Endothelial cell of umbilical vein (primary cell): Measurements from ENCODE around the gene KCNN1. TPM values are rescaled to one million over a fixed set of nuclear protein-coding genes. Genes with fewer than 3 reads are reported as not detected.
A peak's percentile ranks its signal among the peaks of the same experiment; 100 is the strongest.

ENCODE experiments used
- BruUV-seq: library from RNA; stranded (reverse); fragments of 400-500 nt; replicated peaks from 2 replicates; lab custom pipeline; 2021; lab: Mats Ljungman, UMichigan
- CTCF ChIA-PET: fragments of 300-600, 350-600 bp; sonication (Branson Sonifier 250); formaldehyde crosslinking; loops from one replicate; lab custom pipeline; 2021; ENCODE audit warnings: antibody characterized with exemption, inconsistent platforms; lab: Charles Lee
- POLR2A ChIA-PET: fragments of 300-600, 350-600 bp; sonication (Branson Sonifier 250); formaldehyde crosslinking; loops from one replicate; lab custom pipeline; 2021; ENCODE audit warnings: antibody characterized with exemption, inconsistent platforms; lab: Charles Lee
- DNase-seq: peaks from one replicate; pipeline ENCODE4 v3.0.0-alpha.2; 2011; ENCODE audit warnings: low read depth, low spot score
- FAIRE-seq: peaks from 2 replicates; lab custom pipeline; 2011; peaks lifted over from hg19 to GRCh38; lab: Jason Lieb, UNC
- H2AFZ ChIP-seq: 2 replicates; pipeline ENCODE4 v1.6.0; 2012; ENCODE audit warnings: low read depth, low read length, control low read depth, inconsistent platforms
- H3K27ac ChIP-seq: 2 replicates; pipeline ENCODE4 v1.5.1; 2011; ENCODE audit warnings: low read depth, mild to moderate bottlenecking, control low read depth, low read length, moderate library complexity; ENCODE audit not compliant: insufficient read depth
- H3K27me3 ChIP-seq, 2 experiments: 2 replicates each; pipeline versions ENCODE4 v1.6.0 to v1.6.1; 2011; ENCODE audit warnings: low read length in 2 of 2, mixed read lengths in 1 of 2; ENCODE audit not compliant: control insufficient read depth in 2 of 2, insufficient read depth in 2 of 2
- H3K36me3 ChIP-seq, 2 experiments: 2 replicates in 1 of 2; 3 replicates in 1 of 2; pipeline ENCODE4 v1.5.1; 2011; ENCODE audit warnings: low read length in 2 of 2, mild to moderate bottlenecking in 1 of 2, moderate library complexity in 1 of 2; ENCODE audit not compliant: control insufficient read depth in 2 of 2, insufficient read depth in 2 of 2; ENCODE audit errors: extremely low read depth in 1 of 2
- H3K4me1 ChIP-seq: 3 replicates; pipeline ENCODE4 v1.5.1; 2011; ENCODE audit warnings: mild to moderate bottlenecking, low read length; ENCODE audit not compliant: control insufficient read depth, insufficient read depth; ENCODE audit errors: extremely low read depth
- H3K4me2 ChIP-seq: 2 replicates; pipeline ENCODE4 v1.6.1; 2011; ENCODE audit warnings: low read length, control low read depth, mixed read lengths; ENCODE audit not compliant: insufficient read depth
- H3K4me3 ChIP-seq, 3 experiments: fragments of 200-600 bp in 1 of 3; sonication (generic), shearing (Covaris generic) in 1 of 3; replicated peaks in 1 of 3; 2 replicates each; pipeline ENCODE4 v1.5.1; 2011 to 2016; ENCODE audit warnings: control low read depth in 3 of 3, low read length in 3 of 3, mild to moderate bottlenecking in 2 of 3, inconsistent platforms in 1 of 3, low read depth in 1 of 3, moderate library complexity in 1 of 3; ENCODE audit not compliant: insufficient read depth in 1 of 3
- H3K79me2 ChIP-seq: 2 replicates; pipeline ENCODE4 v1.6.0; 2012; ENCODE audit warnings: low read length, inconsistent platforms; ENCODE audit not compliant: control insufficient read depth, insufficient read depth
- H3K9ac ChIP-seq: replicated peaks from 2 replicates; pipeline ENCODE3; 2011; ENCODE audit warnings: low read length, control low read depth; ENCODE audit not compliant: insufficient read depth; ENCODE audit errors: extremely low read depth
- H3K9me1 ChIP-seq: replicated peaks from 3 replicates; pipeline ENCODE4 v1.6.0; 2011; ENCODE audit warnings: mild to moderate bottlenecking, low read length; ENCODE audit not compliant: control insufficient read depth, insufficient read depth; ENCODE audit errors: extremely low read depth
- H3K9me3 ChIP-seq: replicated peaks from 2 replicates; pipeline ENCODE4 v1.5.1; 2012; ENCODE audit warnings: low read length, inconsistent platforms; ENCODE audit not compliant: control insufficient read depth, insufficient read depth
- H4K20me1 ChIP-seq: replicated peaks from 2 replicates; pipeline ENCODE3; 2011; ENCODE audit warnings: mild to moderate bottlenecking, low read length; ENCODE audit not compliant: control insufficient read depth, insufficient read depth; ENCODE audit errors: extremely low read depth
- CTCF ChIP-seq, 2 donors: IDR thresholded peaks; 1 replicate in 1 of 2; 2 replicates in 1 of 2; pipeline ENCODE4 v1.5.1; 2011; ENCODE audit warnings: low read length in 2 of 2, mild to moderate bottlenecking in 2 of 2, moderate library complexity in 2 of 2, control low read depth in 1 of 2, inconsistent platforms in 1 of 2, low read depth in 1 of 2; ENCODE audit not compliant: insufficient read depth in 1 of 2; ENCODE audit errors: extremely low read depth in 1 of 2
- FOS ChIP-seq: IDR thresholded peaks from 2 replicates; pipeline ENCODE4 v1.6.1; 2011; ENCODE audit warnings: mild to moderate bottlenecking, low read length, moderate library complexity, borderline replicate concordance; ENCODE audit not compliant: insufficient read depth
- dilution Hi-C: fragments of 300-500 bp; cut with MboI; formaldehyde crosslinking; loops from one replicate; pipeline ENCODE4 v1.15.0; 2019; ENCODE audit warnings: low sequenced_read_pairs; ENCODE audit not compliant: extremely low pct_ligation_motif_present
- intact Hi-C: fragments of 100-400 bp; cut with micrococcal nuclease; formaldehyde crosslinking; loops from one replicate; pipeline ENCODE4 v1.10.0; 2022
- polyA plus RNA-seq, 4 experiments: library from polyadenylated mRNA; depleted of rRNA in 3 of 4; stranded (reverse) in 3 of 4; unstranded in 1 of 4; fragments of >200 nt; gene quantifications; 2 replicates each; pipeline versions ENCODE4 v1.2.1 to v1.2.3, GENCODE V29; 2011 to 2012; ENCODE audit warnings: missing spikeins in 1 of 4
- total RNA-seq: library from RNA; stranded (reverse); gene quantifications from 2 replicates; pipeline ENCODE4 v1.2.3, GENCODE V29; 2021

KCNN1 gene
- total and polyA plus RNA-seq, 2 donors (not counting 3 experiments of a cell fraction or from before 2014, with no cell fraction given), result 0.18 to 0.80 TPM

- dilution Hi-C loops, result no loop called here
- Histone ChIP-seq H3K4me1 (peaks cover 8% of the 10 kb centered on the region), H3K9ac (no peak overlapping the region), H3K4me3 (peak overlapping the region; percentile 42 to 51 (median 47)), H3K4me2 (peak overlapping the region; percentile 73), H4K20me1 (no peaks in the 10 kb centered on the region), H3K27ac (no peak overlapping the region), H3K79me2 (no peaks in the 10 kb centered on the region), H3K9me3 (no peaks in the 10 kb centered on the region), H3K36me3 (peaks cover 0 to 7% of the 10 kb centered on the region in 2 experiments), H3K9me1 (no peaks in the 10 kb centered on the region), H3K27me3 (peaks cover 31 to 32% of the 10 kb centered on the region in 2 experiments), H2AFZ (peak overlapping the region; percentile 97)
- DNase-seq (no peak), FAIRE-seq (no peak)
- TF ChIP-seq CTCF (IDR thresholded peaks at IDR 0.05; ENCODE audit: extremely low read depth in 1 of 2, insufficient read depth in 1 of 2, low read depth in 1 of 2, low read length in 2 of 2), result peak in 1 of 2 donors; percentile 5
- no peak for TF ChIP-seq FOS
- ChIA-PET CTCF (interaction anchor here (0.6 to 2.8 kb wide), 10 partner anchors 9 to 88 kb away, joined by 3 to 25 read pairs (median 6); partner anchors contain the start of genes CCDC124 and RPL18A), POLR2A (interaction anchor here (0.5 to 0.6 kb wide), 2 partner anchors 61 to 79 kb away, joined by 3 to 5 read pairs; partner anchors contain the start of gene ARRDC2)
- intact Hi-C loops, result loop anchor here (1.0 to 2.0 kb wide), 2 partner anchors 14 to 50 kb away; partner anchors contain the start of gene CCDC124
- no TSS peak for BruUV-seq
Measured at GRCh38 chr19:17946965-17947784, 19.7 kb upstream of the KCNN1 start.
